Left ventricle myocardium inferior (tissue), 1 donor: Measurements from ENCODE around the gene MLLT10. TPM values are rescaled to one million over a fixed set of nuclear protein-coding genes. Genes with fewer than 3 reads are reported as not detected.

Source experiments
- DNase-seq: peaks from one replicate; pipeline ENCODE4 v3.0.0-alpha.2; 2020
- H3K27ac ChIP-seq: fragments of 200-600 bp; replicated peaks from 2 replicates; pipeline ENCODE4 v1.8.0; 2021
- H3K27me3 ChIP-seq: fragments of 200-600 bp; 2 replicates; pipeline ENCODE4 v1.8.0; 2021; ENCODE audit warnings: low read depth
- H3K36me3 ChIP-seq: fragments of 200-600 bp; 2 replicates; pipeline ENCODE4 v1.8.0; 2021
- H3K4me1 ChIP-seq: fragments of 200-600 bp; 2 replicates; pipeline ENCODE4 v1.8.0; 2021
- H3K4me3 ChIP-seq: fragments of 200-600 bp; 2 replicates; pipeline ENCODE4 v1.8.0; 2021; ENCODE audit warnings: mild to moderate bottlenecking, moderate library complexity
- H3K9me3 ChIP-seq: fragments of 200-600 bp; replicated peaks from 2 replicates; pipeline ENCODE4 v1.8.0; 2021
- intact Hi-C: fragments of 100-400 bp; cut with micrococcal nuclease; formaldehyde crosslinking; loops from one replicate; pipeline ENCODE4 v1.11.0; 2022
- total RNA-seq: library from RNA; stranded (reverse); fragmentation: NEBNext Ultra II Directional; extraction: Animal tissue kit (Norgen Biotek cat#: 25700); gene quantifications from one replicate; pipeline ENCODE4 v1.2.1, GENCODE V29; 2021
- TF ChIP-seq, protein P1 (sequence below): fragments of 200-600 bp; IDR thresholded peaks from 2 replicates; pipeline ENCODE4 v1.8.0; 2021; ENCODE audit warnings: antibody characterized with exemption, mild to moderate bottlenecking, borderline replicate concordance
- donor health status: DM: no; HTN: yes; CAD: no; lungs with severe emphysema.

Gene MLLT10
- total RNA-seq, 1 donor from 2014 or later: 18.7 TPM

DNA sequence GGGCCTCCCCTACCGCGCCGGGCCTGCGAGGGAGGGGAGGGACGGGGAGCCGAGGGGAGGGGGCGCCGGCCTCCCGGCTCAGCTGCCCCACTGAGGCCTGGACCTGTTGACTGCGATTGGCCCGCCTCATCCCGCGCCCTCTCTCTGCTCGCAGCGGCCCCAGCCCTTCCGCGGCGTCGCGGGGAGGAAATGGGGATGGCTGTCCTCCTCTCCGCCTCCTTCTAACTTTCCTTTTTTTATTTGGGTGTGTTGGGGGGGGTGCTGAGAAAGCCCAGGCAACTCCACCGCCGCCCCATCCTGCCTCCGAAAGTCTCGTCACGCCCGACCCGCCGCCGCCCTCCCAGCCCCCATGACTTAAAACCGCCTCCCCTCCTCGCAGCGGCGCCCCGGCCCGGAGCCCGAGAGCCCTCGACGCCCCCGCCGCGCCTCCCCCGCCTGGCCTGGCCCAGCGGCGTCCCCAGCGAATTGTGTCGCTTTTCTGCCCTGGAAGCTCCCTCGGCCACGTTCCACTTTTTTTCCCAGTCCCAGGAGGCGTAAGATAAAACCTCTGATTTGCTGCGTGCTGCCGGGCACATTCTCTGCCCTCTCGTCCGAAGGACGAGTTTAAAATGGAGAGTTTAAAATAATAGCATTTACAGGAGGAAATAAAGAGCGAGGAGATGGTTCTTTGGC, 7.7 kb upstream of the MLLT10 start:
- peak; percentile 89 for DNase-seq
- H3K36me3 ChIP-seq: no peaks in the 10 kb centered on the region
- H3K27ac ChIP-seq: peak overlapping the region; percentile 99
- intact Hi-C loops: no loop called here
- no peaks in the 10 kb centered on the region for H3K9me3 ChIP-seq
- peaks cover 58% of the 10 kb centered on the region for H3K4me1 ChIP-seq
- peak overlapping the region; percentile 81 for H3K4me3 ChIP-seq
- no peaks in the 10 kb centered on the region for H3K27me3 ChIP-seq
- TF ChIP-seq, protein P1, sequence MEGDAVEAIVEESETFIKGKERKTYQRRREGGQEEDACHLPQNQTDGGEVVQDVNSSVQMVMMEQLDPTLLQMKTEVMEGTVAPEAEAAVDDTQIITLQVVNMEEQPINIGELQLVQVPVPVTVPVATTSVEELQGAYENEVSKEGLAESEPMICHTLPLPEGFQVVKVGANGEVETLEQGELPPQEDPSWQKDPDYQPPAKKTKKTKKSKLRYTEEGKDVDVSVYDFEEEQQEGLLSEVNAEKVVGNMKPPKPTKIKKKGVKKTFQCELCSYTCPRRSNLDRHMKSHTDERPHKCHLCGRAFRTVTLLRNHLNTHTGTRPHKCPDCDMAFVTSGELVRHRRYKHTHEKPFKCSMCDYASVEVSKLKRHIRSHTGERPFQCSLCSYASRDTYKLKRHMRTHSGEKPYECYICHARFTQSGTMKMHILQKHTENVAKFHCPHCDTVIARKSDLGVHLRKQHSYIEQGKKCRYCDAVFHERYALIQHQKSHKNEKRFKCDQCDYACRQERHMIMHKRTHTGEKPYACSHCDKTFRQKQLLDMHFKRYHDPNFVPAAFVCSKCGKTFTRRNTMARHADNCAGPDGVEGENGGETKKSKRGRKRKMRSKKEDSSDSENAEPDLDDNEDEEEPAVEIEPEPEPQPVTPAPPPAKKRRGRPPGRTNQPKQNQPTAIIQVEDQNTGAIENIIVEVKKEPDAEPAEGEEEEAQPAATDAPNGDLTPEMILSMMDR: no peak

DNA sequence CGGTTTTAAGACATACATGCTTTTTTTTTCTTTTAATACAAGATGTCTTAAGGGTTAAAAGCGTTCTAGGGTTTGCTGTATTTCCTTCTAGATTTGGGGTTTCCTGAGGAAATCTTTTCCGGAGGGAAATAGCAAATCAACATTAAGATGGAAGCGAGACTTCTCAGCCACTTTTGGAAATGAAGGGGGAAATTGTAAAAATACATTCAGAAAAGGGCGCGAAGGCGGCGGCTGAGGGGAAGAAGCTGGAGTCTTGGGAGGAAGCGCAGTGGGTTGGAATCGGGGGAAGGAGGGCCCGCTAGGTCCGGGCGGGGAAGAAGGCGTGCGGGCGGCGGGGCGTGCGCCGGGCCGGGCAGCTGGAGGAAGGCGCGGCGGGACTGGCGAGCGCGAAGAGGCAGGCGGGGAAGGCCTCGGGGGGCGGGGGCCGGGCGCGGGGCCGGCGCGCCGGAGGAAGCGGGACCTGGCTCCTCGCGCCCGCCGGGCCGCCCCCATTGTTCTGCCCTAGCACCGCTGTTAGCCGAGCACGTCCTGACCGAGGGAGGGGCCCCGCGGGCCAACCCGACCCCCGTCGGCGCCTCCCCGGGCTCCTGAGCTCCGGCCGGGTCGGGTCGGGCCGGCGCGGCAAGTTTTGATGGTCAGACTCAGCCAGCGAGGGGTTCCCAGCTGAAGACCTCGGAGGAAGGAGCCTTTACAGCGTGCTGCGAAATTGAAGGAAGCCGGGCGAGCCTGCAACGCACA, 7.0 kb upstream of the MLLT10 start:
- intact Hi-C loops: no loop called here
- H3K27me3 ChIP-seq: no peaks in the 10 kb centered on the region
- no peaks in the 10 kb centered on the region for H3K9me3 ChIP-seq
- peak overlapping the region; percentile 99 for H3K27ac ChIP-seq
- peak overlapping the region; percentile 81 for H3K4me3 ChIP-seq
- no peaks in the 10 kb centered on the region for H3K36me3 ChIP-seq
- H3K4me1 ChIP-seq: peaks cover 54% of the 10 kb centered on the region
- peak; percentile 81 for DNase-seq
- TF ChIP-seq, protein P1: no peak

- DNase-seq: no peak
- no peaks in the 10 kb centered on the region for H3K27me3 ChIP-seq
- TF ChIP-seq, protein P1: no peak
- H3K4me1 ChIP-seq: peaks cover 56% of the 10 kb centered on the region
- H3K4me3 ChIP-seq: peak overlapping the region; percentile 81
- no peaks in the 10 kb centered on the region for H3K36me3 ChIP-seq
- peak overlapping the region; percentile 99 for H3K27ac ChIP-seq
- no peaks in the 10 kb centered on the region for H3K9me3 ChIP-seq
- intact Hi-C loops: no loop called here
Measured at GRCh38 chr10:21527598-21528235, 6.3 kb upstream of the MLLT10 start.

DNA sequence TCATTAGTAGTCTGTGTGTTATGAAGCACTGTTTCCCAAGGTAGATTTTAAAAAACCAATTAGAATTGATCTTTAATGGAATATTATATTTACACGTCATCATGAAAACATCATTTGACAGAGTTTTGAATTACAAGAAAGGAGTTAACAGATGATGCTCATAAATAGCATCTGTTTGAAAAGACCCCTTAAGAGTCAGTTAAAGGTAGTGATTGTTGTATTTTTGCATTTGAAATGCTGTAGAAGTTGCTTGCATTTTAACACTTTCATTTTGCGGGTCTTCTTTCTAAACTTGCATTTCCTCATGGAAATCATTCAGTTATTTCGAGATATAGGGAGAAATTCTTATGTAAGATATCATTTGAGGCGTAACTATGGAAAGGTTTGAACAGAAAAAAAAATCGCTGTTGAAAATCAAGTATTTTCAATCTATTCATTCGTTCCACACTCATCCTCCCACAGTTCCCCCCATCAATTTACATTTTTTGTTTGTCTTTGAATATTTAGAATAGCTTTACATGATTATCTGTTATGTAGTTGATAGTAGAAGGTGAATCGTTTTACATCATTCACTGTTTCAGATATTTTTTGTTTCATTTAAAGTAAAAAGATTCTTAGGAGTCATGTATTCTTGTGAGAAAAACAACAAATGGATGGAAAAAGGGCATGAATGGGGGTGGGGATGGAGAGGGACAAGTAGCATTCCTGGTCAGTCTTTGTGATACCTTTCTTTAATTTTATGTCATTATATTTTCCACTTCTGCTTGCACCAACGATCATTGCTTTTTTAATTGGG, 5.6 kb upstream of the MLLT10 start:
- TF ChIP-seq, protein P1: no peak
- no peaks in the 10 kb centered on the region for H3K27me3 ChIP-seq
- no peaks in the 10 kb centered on the region for H3K9me3 ChIP-seq
- DNase-seq: no peak
- peaks cover 56% of the 10 kb centered on the region for H3K4me1 ChIP-seq
- H3K27ac ChIP-seq: peak overlapping the region; percentile 99
- peak overlapping the region; percentile 81 for H3K4me3 ChIP-seq
- intact Hi-C loops: no loop called here
- H3K36me3 ChIP-seq: no peaks in the 10 kb centered on the region
